Upper lobe of left lung (tissue), 4 donors: ENCODE measurements around the gene LRPAP1.
"Not testable (repeated sequence)": the region's sequence is repeated elsewhere in the genome, so short reads cannot be mapped to it uniquely, and the experiment has no call there.

Experiments used
- CTCF ChIP-seq, 6 experiments: fragments of 450-650 bp in 4 of 6; fragments of 200-600 bp in 2 of 6; sonication (generic) in 2 of 6; IDR thresholded peaks; one replicate each; pipeline ENCODE4 v1.5.1; 2016 to 2019; ENCODE audit warnings: antibody characterized with exemption in 6 of 6
- POLR2A ChIP-seq, 4 donors: fragments of 450-650 bp; IDR thresholded peaks; one replicate each; pipeline ENCODE4 v1.5.1; 2016 to 2017; ENCODE audit warnings: antibody characterized with exemption in 4 of 4, mild to moderate bottlenecking in 2 of 4

GRCh38 chr4:3580859-3581258 lies 48.6 kb upstream of the LRPAP1 start:
- TF ChIP-seq CTCF, POLR2A (IDR thresholded peaks at IDR 0.05): not testable (repeated sequence)
